Hematopoietic multipotent progenitor cell treated with erythropoietin and hydrocortisone succinate and interleukin-3 and kit ligand, for 17 days (in vitro differentiated cells): ENCODE results near the gene CIB4.

Experiments used
- DNase-seq: peaks from one replicate; pipeline ENCODE4 v3.0.0-alpha.2; 2015; ENCODE audit warnings: low spot score

The CIB4 gene

DNA sequence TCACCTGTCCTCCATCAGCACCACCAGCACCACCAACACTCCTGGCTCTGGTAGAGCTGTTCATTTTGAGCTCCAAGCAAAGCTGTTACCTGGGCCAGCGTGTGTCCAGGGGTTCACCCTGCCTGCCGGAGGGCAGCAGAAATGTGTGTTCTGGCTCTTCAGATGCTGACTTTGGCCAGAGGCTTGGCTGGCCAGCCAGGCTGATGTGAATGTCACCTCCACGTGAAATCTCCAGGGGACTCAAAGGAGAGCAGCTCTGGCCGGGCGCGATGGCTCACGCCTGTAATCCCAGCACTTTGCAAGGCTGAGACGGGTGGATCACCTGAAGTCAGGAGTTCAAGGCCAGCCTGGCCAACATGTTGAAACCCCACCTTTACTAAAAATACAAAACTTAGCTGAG lies 33.5 kb downstream of the CIB4 start:
- no peak for DNase-seq

GRCh38 chr2:26606847-26607190 lies 34.3 kb downstream of the CIB4 start:
- no peak for DNase-seq

- no peak for DNase-seq
Measured at GRCh38 chr2:26605999-26606846, 34.9 kb downstream of the CIB4 start.

- peak; percentile 73 for DNase-seq
Measured at GRCh38 chr2:26605195-26605998, 35.8 kb downstream of the CIB4 start.

GRCh38 chr2:26602575-26602974 lies 38.6 kb downstream of the CIB4 start:
- DNase-seq: no peak

DNA sequence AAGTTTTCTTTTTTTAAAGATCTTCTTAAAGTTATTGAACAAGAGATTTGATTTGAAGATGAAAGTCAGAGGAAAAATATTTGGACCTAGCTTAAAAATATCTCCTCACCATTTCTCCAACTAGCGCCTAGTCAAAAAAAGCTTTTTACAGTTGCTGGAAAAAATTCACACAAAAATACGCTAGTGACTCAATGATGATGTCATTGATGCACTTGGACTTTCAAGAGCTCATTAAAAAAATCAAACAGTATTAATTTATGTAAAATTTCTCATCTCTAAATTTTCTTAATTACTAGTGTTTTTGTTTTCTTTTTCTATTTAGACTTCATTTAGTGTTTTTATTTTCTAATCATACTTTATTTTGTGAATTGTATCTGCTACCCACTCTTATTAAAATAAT lies 41.8 kb downstream of the CIB4 start:
- no peak for DNase-seq

DNA sequence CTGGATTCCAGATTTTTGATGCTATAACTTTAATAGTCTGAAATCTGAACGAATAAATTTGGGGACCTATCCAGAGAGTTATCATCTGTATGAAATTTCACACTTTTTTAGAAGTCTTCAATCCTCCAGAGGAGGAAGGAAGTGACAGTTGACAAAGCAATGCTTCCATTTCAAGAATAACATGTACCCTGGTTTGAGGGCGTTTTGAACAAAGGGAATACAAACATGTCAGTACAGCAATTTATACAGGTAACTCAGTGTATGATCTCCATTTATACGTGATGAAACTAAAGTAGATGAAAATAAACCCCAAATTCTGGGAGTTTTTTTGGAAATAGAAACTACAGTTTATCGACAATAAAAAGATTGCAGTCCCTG lies 42.2 kb downstream of the CIB4 start:
- DNase-seq: no peak

DNA sequence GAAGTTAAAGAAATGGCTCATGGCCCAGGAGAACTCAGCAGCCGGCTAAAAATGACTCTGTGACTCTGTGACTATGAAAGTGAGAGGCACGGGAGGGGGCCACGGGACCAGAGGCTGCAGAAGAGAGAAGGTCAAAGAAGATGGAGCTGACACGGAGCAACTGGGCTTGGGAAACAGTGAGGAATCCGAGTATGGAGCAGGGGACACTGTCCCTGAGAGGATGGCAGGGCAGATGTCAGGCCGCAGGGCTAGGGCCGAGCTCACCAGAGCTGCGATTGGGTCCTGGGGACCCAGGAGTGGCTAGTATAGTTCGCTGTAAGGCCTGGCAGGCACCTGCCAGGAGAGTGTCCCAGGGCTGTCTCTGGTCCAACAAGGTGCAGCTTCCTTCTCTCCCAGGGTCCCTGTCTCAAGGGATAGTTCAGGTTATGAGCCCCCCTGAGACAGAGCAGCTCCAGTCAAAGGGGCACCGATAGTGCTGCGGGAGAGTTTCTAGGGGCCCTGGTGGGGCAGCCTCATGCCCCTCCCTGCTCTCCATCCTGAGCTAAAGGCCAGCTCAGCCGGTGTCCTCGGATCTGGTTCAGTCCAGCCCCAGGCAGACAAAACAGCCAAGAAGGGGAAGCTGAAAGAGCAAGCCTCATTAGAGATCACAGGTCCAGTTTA lies 42.7 kb downstream of the CIB4 start:
- no peak for DNase-seq

GRCh38 chr2:26597197-26597596 lies 44.0 kb downstream of the CIB4 start:
- no peak for DNase-seq

- DNase-seq: no peak
Measured at GRCh38 chr2:26595146-26595545, 46.0 kb downstream of the CIB4 start.

GRCh38 chr2:26591619-26592505 lies 49.3 kb downstream of the CIB4 start:
- DNase-seq: no peak

GRCh38 chr2:26590980-26591618 lies 50.1 kb downstream of the CIB4 start:
- no peak for DNase-seq

- DNase-seq: no peak
Measured at GRCh38 chr2:26590508-26590907, 50.7 kb downstream of the CIB4 start.

- DNase-seq: no peak
Measured at GRCh38 chr2:26588576-26588975, 52.6 kb downstream of the CIB4 start.

- DNase-seq: no peak
Measured at GRCh38 chr2:26587994-26588393, 53.2 kb downstream of the CIB4 start.

DNA sequence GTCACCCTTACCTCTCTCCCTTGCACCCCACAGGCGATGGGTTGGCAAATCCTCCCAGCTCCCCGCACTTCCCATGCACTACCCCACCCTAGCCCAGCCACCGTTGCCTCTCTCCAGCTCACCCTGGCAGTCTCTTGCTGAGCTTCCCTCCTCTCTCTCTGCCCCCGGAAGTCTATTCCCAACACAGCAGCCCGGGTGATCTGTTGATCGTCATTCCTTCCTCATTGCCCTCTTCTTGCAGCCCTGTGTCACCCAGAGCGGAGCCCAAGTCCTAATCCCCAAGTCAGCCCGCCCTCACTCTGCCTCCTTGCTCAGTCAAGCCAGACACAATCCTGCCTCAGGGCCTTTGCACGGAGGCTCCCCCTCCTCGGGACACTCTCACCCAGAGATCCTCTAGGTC lies 55.2 kb downstream of the CIB4 start:
- no peak for DNase-seq

GRCh38 chr2:26585100-26585499 lies 56.1 kb downstream of the CIB4 start:
- DNase-seq: no peak

DNA sequence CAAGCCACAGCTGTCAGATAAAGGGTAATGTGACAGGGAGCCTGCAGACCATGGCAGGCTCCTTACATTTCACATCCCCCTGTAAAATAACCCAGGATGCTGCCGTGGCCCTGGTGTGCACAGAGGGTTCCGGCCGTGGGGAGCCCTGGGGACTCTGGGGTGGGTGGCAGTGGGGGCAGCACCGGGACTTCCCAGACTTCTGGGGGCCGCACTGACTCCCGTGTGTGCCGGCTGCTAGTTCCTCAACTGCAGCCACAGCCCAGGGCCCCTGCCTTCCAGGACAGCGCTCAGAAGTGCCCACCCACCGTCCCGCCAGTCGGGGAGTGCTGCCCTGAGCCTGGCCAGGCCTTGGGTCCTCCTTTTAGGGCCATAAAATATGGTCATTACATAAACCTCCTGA lies 56.5 kb downstream of the CIB4 start:
- no peak for DNase-seq

DNA sequence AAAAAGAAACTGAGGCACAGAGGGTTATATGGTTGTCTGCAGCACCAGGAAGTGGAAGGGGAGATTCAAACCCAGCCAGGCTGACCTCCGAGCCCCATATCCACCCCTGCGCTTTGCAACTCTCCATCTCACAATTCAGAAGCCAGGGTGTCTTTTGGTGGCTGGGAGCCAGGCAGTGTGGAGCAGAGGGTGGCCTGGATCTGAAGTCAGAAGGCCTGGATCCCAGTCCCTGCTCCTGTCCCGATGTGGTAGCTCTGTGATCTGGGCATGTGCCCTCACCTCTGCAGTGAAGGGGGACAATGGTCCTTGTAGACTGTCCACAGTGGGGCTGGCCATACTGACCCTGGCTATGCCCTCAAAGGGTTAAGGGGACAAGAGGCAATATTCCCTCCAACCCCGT lies 57.0 kb downstream of the CIB4 start:
- no peak for DNase-seq

DNA sequence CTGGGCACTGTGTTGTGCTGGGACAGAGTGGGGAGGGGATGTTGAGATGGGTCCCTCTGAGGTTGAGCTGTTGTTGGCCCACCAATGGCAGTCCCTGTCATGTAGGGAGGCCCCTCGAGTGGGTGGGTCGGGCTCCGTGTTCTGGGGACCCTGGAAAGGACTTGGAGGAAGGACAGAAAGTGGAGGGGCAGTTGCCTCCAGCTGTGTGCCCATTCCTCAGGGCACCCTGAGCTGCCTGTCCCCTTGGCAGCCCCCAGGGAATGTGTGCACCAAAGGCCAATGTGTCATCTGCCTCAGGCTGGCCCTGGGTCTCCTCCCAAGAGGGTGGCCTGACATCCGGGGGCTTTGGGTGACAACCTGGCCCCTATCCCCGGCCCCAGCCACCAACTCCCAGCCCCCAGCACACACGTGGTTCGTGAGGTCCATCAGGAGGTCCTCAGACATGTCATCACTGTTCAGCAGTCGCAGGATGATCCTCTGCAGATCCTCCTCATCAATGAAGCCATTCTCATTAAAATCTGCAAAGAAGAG lies 57.7 kb downstream of the CIB4 start:
- DNase-seq: no peak

GRCh38 chr2:26582890-26583289 lies 58.3 kb downstream of the CIB4 start:
- DNase-seq: no peak
